ENCODE results near the gene ATF7IP.

ATF7IP gene

DNA sequence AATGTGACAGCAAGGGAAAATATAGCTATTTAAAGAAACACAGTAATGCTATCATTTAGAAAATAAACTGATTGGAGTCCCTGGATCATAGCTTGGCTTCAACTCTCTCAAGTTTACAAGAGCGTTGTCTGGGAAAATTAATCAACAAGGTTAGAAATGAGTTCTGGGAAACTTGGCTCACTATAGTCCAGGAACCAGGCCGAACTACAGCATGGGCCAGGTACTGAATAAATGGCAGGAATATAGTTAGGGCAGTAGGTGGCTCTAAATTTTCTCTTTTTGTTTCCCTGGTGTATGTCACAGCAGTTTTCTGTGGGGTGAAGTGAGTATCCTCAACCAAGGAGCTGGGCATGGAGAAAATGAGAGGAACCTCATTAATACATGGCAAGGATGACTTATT is 129.8 kb downstream of the ATF7IP start:
- DNase-seq, result no peak

DNA sequence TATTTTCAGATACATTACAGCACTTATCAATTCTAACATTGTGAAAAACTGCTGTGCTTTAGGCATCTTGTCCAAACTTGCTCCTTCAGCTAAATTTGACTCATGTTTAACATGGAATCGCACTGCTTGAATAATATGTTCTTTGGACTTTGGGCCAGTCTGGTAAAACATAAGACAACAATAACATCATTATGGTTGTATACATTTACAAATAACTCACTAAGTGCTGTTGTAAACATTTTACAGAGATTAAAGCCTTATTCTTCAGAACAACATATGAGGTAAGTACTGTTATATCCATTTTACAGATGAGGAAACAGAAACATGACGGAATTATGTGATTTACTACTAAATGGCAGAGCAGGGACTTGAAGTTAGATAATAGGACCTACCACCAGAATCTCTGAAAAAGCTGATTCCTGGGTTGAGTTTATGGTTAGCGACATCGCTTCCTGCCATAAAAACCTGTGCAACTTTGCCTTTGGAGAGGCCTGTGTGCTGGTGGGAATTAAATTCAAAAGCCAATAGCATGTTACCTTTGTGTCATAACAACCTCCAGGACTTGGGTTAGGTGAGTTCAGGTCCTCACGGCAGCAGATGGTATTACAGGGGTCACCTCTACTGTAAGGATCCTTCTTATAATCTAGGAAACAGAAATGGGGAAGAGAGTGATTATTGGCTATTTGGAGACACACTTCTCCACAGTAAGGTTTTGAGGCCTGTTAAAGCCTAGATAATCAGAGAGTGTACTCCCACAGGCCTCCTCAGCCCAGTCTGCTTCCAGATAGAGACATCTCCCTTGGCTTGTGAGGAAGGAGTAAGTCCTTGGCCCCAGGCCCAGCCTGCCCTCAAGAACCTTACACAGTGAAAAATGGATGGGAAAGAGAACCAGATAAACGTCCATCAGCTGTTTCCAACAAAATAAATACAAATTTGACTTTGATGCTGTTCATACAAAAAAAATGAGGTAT is 140.4 kb downstream of the ATF7IP start:
- no peak for DNase-seq

DNA sequence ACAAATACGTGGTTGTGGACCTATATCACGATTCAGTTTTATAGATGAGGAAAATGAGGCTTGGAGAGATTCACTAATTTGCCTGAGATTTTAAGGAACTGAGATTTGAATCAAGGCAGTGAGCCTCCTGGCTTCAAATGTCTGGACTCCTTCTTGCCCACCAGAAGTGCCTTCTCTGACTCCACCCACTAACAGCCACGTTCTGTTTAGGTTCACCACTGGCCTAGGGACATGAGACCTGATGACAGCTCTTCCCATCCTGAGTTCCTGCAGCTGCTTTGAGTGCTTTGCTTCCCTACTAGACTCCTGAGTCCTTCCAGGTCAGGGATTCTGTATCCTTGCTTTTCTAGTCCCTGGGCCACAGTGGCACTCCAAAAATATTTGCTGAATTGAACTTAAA is 145.1 kb downstream of the ATF7IP start:
- DNase-seq, result no peak

DNA sequence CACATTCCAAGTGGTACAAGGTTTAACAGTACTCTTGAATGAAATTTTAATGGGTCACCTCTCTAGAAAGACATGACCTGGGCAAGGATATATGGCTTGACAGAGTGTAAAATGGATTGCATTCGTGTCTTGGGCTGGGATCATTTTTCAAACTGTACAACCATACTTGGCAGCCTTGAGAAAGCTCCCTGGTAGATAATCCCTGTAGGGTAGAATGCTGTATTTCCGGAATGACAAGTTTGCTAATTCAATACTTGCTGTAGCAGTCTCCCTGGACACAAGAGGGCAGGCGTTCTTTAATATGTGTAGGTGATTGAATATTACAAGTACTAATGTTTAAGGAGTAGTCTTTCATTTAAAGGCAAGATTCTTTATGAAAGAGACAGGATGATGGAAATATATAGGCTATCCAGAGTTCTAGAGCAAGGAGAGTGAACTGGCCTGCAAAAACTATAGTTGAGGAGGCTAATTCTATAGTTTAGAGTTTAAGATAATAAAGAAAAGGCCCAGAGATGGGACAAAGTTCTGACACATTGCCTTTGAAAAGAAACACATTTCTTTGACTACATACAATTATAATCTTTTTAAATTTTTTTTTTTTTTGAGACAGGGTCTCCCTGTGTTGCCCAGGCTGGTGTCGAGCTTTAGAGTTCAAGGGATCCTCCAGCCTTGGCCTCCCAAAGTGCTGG is 148.8 kb downstream of the ATF7IP start:
- DNase-seq, result peak; percentile 41 to 56 (median 46)

DNA sequence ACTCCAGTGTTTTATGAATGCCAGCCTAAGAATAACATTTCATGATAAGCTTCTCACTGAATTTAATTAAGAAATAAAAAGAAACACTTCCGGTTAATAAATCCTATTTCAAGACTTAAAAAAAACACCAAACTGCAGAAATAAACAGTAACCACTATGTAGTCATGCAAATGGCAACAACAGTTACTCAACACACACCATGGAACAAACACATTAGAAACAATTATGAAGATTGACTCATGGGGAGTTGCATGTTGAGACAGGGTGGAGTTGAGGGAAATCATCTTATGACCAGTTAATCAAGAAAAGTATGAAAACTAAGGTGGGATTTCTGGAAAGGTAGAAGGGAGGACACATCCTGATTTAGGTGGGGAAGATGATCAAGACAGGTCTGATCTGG is 149.5 kb downstream of the ATF7IP start:
- peak in 1 of 3 donors; percentile 5 for DNase-seq

DNA sequence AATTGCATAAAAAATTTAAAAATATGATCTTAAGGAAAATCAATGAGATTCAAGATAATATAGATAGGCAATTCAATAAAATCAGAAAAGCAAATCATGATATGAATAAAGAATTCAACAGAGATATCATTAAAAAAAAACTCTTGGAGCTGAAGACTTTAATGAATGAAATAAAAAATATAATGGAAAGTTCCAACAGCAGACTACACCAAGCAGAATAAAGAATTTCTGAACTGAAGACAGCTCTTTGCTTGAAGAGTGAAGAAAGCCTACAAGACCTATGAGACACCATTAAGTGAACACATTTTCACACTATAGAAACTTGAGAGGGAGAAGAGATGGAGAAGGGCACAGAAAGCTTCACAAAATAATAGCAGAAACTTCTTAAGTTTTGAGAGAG is 156.3 kb downstream of the ATF7IP start:
- no peak for DNase-seq

DNA sequence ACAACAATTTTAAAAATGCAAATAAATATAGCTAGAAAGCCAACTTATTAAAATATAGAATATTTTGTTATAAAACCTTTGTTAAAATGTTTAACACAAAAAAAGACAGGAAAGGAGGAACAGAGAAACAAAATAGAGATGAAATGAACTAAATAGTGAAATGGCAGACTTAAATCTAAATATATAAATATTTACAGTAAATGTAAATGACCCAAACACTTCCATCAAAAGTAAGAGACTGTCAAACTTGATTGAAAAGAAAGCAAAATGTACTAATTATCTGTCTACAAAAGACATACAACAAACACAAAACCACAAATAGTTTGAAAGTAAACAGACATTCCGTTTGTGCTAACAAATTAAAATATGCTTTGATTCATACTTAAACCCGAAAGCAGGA is 160.5 kb downstream of the ATF7IP start:
- DNase-seq, result no peak

DNA sequence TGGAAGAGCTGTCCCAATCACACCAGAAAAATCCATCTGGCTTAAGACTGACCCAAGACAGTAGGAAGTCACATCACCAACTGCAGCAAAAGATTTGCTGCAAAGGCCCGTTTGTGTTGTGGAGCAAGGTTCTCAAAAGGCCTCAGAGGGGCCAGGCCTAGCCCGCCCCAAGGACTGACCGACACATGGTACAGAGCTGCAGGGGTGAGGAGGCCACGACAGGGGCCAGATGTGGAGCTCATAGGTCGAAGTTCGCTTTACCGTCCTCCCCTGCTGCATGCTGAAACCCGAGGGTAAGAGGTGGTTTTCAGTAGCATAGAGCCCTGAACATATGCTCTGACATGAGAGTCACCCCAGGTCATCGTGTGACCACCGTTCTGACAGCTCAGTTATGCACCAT is 166.7 kb downstream of the ATF7IP start:
- no peak for DNase-seq

DNA sequence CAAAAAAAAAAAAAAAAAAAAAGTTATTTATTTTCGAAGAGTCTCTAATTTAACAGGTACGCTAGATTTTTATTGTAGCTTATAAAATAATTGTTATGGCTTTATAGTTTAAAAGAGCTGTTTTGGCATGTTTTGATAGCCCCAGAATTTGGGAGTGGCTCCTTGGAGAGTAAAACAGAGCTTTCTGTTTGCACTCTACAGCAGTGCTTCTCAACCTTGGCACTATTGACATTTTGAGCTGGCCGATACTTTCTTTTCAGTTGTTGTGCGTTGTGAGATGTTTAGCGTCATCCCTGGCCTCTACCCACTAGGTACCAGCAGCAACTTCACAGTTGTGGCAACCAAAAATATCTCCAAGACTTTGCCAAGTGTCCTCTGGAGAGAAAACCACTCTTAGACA is 171.6 kb downstream of the ATF7IP start:
- DNase-seq, result no peak

DNA sequence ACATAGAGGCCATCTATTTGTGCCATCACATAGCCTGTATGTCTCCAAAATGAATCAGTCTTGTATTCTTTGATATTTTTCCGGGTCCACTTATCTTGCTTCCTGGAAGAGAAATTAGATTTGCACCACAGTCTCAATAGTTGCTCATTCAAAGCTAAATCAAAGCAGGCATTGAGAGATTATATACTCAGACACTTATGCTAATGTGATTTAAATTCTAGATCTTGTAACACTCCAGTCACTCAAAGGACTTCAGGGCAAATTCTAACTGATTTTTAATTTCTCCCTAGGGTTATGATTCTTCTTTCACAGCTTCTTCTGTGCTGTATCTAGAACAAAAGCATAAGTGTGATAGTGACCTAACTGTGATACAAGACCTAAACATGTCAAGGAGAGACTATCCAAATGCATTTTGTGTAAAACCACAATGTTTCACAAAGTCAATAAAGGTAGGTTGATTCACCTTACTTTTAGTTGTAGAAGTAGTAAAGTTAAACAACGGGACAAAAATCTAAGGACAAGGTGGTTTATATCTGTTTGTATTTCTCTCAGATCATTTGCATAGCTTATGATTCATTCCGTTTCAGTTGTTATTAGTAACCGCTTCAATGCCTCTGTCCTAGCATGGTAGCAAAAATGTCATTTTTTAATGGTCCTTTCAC is 175.4 kb downstream of the ATF7IP start:
- DNase-seq, result no peak

DNA sequence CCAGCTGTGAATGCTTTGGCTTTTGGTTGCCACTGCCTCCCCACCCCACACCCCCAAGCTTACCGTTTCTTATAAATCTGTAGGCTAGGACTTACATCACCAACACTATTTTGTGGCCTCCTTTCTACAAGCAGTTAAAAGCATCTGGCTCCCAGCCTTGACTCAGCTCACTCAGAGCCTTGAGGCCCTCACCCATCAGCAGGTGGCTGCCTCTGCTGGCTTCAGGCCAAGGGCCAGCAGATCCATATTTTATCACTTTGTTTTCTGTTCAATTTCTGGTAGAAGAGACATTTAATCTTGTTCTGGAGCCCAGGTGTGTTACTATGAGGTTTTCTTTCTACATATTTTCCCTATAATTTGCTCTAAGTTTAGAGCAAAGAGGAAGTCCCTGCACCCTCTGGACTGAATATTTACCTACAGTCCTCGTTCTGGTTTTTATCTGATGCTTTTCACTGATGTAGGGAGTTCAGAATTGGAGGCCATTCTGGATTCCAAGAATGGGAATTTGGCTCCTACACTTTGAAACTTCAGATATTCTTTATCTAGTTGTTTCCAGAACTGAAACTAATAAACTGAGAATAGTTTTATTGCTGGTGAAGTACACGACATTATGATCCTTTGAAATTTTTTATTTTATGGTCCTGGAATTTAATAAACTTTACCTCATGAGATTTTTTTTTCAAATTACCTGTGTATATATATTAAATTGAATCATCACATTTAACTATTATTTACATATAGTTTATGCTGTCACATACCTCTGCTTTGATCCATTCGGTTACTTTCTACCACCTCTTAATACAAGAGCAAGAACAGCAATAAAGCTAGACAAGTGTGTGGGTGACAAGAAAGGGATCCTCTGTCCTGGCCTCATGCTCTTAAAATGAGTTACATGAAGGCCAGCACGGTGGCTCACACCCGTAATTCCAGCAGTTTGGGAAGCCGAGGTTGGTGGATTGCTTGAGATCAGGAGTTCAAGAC is 180.0 kb downstream of the ATF7IP start:
- DNase-seq, result no peak

DNA sequence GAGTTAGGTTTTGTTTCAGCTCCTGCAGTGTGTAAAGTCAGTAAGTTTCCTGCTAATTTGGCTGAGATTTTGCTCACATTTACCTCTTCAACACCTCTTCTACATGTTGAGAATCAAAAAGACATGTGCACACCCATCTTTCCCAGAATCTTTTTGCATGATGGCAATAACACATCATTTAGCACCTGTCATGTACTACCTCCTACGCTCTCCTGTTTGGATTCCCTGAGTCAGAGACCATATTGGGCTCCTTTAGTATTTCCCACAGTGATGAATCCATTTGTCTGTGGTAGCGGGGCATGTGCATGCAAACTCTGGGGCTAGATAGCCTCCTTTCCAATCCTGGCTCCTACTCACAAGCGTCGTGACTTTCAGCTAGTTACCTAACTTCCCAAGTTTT is 182.1 kb downstream of the ATF7IP start:
- no peak for DNase-seq

DNA sequence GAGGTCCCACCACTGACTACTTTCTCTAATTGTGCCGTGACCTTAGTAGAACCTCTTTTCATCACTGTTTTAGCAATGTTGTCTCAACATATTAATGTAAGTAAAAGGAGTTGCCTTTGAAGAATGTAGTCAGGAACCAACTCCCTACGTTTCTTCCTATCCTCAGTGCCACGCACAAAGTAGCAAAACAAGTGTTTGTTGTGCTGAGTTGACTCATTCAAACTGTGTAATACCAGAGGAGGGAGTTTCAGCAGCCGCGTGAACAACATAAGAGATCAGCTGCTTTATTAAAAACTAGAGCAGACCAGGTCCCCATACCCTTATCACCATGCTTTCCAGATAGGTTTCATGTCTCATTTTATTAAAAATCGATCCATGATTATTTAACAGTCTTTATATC is 183.1 kb downstream of the ATF7IP start:
- no peak for DNase-seq

Measured in suppressor macrophage treated with lipopolysaccharide for 1 hour (primary cell).